GM13977 (cell line): ENCODE data around the gene CORO1C.
A peak's percentile ranks its signal among the peaks of the same experiment; 100 is the strongest.

ENCODE experiments used
- DNase-seq: peaks from one replicate; pipeline ENCODE4 v3.0.0; 2012; ENCODE audit warnings: low spot score
- CTCF ChIP-seq: IDR thresholded peaks from 2 replicates; pipeline ENCODE4 v1.5.1; 2012; ENCODE audit warnings: mild to moderate bottlenecking, control low read depth; ENCODE audit not compliant: insufficient read depth; ENCODE audit errors: extremely low read depth, missing control alignments
- in situ Hi-C: fragments of 300-500 bp; cut with MboI; formaldehyde crosslinking; loops from one replicate; pipeline ENCODE4 v1.12.0; 2022; ENCODE audit warnings: low sequenced_read_pairs, low pct_unique_long_range_greater_than_20kb, mixed read lengths, inconsistent platforms; ENCODE audit not compliant: unreplicated experiment

The CORO1C gene

DNA sequence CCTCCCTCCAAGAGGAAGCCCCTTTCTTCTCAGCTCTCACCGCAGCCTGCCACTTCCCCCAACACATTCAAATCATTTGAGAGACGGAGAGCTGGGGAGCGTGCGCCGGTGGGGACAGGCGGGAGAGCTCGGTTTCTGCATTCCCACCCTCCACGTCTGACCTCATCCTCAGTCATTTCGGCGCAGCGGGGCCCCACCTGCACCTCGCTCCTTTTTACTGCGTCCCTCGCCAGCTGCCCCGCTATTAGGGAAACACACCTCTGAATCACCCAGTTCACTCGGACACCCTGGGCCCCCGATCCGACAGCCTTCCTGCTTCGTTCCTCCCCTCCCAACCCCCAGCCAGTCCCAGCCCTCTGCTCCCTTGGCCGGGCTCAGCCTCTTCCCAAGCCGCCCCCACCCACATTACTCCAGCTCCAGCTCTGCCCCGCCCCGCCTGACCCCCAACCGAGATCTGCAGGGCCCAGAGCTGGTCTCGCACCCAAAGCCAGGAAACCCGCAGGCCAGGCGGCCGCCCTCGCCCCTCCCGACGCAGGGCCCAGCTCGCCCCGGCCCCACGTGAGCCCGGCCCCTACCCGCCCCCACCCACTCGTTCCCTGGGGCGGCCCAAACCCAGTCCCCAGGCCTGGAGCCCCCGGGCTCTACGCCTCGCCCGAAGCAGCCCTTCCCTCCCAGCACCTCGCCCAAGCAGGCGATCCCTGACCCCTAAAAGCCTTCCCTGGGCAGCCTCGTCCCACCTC lies 783 bp downstream of the CORO1C start:
- no peak for TF ChIP-seq CTCF
- in situ Hi-C loops, result no loop called here
- peak; percentile 63 for DNase-seq

- no peak for DNase-seq
- no peak for TF ChIP-seq CTCF
- in situ Hi-C loops, result no loop called here
Measured at GRCh38 chr12:108729612-108730364, 1.5 kb downstream of the CORO1C start.

DNA sequence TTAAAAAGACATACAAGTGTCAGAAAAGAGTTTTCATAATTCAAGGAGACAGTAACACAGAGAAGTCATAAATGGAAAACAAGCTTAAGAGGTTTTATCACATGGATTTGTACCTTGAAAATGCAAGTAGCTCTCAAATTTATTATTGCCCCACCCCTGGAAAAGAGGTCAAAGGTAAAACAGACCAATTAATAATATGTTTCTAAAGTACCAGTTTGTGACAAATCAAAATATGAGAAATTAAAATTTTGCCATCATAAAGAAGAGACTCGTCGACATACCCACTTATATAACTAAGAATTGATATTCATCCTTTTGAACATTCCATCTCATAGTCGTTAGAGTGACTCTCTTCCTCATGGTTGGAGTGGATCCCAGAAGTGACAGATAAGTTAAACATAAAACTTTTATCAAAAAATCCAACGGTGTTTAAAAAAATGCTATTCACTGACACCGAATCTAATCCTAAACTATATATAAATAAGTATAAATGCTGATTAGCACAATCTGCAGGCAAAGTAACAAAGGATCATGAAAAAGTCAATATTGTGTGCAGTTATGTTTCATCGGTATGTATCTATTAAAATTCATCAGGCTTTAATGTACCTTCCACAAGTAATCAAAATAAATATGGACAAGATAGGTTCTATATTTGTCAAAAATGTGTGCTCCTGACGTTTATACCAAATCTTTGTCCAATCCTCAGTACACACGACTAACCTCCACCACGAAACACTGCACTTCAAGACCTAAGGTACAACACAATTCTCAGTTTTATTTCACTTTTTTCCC lies 2.3 kb downstream of the CORO1C start:
- no peak for TF ChIP-seq CTCF
- in situ Hi-C loops, result no loop called here

GRCh38 chr12:108727868-108728735 lies 3.2 kb downstream of the CORO1C start:
- in situ Hi-C loops, result no loop called here
- TF ChIP-seq CTCF, result no peak
- DNase-seq, result no peak

More for the DNA sequence above, 2.3 kb downstream of the CORO1C start:
- no peak for DNase-seq

GRCh38 chr12:108727161-108727560 lies 4.2 kb downstream of the CORO1C start:
- TF ChIP-seq CTCF, result no peak
- in situ Hi-C loops, result no loop called here
- DNase-seq, result no peak

GRCh38 chr12:108724890-108725151 lies 6.5 kb downstream of the CORO1C start:
- no peak for TF ChIP-seq CTCF
- in situ Hi-C loops, result no loop called here
- no peak for DNase-seq
